Iris pigment epithelial cell (primary cell): ENCODE measurements around the gene PPARD.
A peak's percentile ranks its signal among the peaks of the same experiment; 100 is the strongest.
"Not testable (repeated sequence)": the region's sequence is repeated elsewhere in the genome, so short reads cannot be mapped to it uniquely, and the experiment has no call there.

Experiments used
- DNase-seq: peaks from one replicate; pipeline ENCODE4 v3.0.0-alpha.2; 2011; ENCODE audit warnings: low read depth

PPARD gene

GRCh38 chr6:35381132-35381531 is 38.8 kb downstream of the PPARD start:
- no peak for DNase-seq

- DNase-seq: no peak
These were observed 39.7 kb downstream of the PPARD start for GRCh38 chr6:35382015-35382414.

- peak; percentile 60 for DNase-seq
These were observed 43.3 kb downstream of the PPARD start for GRCh38 chr6:35385457-35386202.

GRCh38 chr6:35386989-35387388 is 44.6 kb downstream of the PPARD start:
- DNase-seq: peak; percentile 61

GRCh38 chr6:35388030-35388429 is 45.7 kb downstream of the PPARD start:
- no peak for DNase-seq

GRCh38 chr6:35388772-35389352 is 46.5 kb downstream of the PPARD start:
- no peak for DNase-seq

GRCh38 chr6:35389386-35389785 is 47.0 kb downstream of the PPARD start:
- DNase-seq: not testable (repeated sequence)

GRCh38 chr6:35391240-35391968 is 49.0 kb downstream of the PPARD start:
- peak; percentile 96 for DNase-seq

- no peak for DNase-seq
These were observed 49.8 kb downstream of the PPARD start for GRCh38 chr6:35392111-35392702.

- DNase-seq: no peak
These were observed 50.7 kb downstream of the PPARD start for GRCh38 chr6:35392773-35393672.

GRCh38 chr6:35396991-35397390 is 54.6 kb downstream of the PPARD start:
- no peak for DNase-seq

- DNase-seq: no peak
These were observed 55.6 kb downstream of the PPARD start for GRCh38 chr6:35397806-35398418.

GRCh38 chr6:35398526-35398925 is 56.2 kb downstream of the PPARD start:
- no peak for DNase-seq

GRCh38 chr6:35400111-35400510 is 57.8 kb downstream of the PPARD start:
- DNase-seq: no peak

- no peak for DNase-seq
These were observed 58.5 kb downstream of the PPARD start for GRCh38 chr6:35400901-35401311.

GRCh38 chr6:35401514-35401913 is 59.2 kb downstream of the PPARD start:
- no peak for DNase-seq

GRCh38 chr6:35402136-35402855 is 59.9 kb downstream of the PPARD start:
- DNase-seq: no peak

- no peak for DNase-seq
These were observed 60.5 kb downstream of the PPARD start for GRCh38 chr6:35402856-35403191.

- DNase-seq: no peak
These were observed 61.4 kb downstream of the PPARD start for GRCh38 chr6:35403544-35404442.
